Left ventricle myocardium inferior (tissue), 1 donor: ENCODE results near the gene MEGF9. TPM values are rescaled to one million over a fixed set of nuclear protein-coding genes. Genes with fewer than 3 reads are reported as not detected.

Experiments used
- DNase-seq: peaks from one replicate; pipeline ENCODE4 v3.0.0-alpha.2; 2020
- H3K27ac ChIP-seq: fragments of 200-600 bp; replicated peaks from 2 replicates; pipeline ENCODE4 v1.8.0; 2021
- H3K27me3 ChIP-seq: fragments of 200-600 bp; 2 replicates; pipeline ENCODE4 v1.8.0; 2021; ENCODE audit warnings: low read depth
- H3K36me3 ChIP-seq: fragments of 200-600 bp; 2 replicates; pipeline ENCODE4 v1.8.0; 2021
- H3K4me1 ChIP-seq: fragments of 200-600 bp; 2 replicates; pipeline ENCODE4 v1.8.0; 2021
- H3K4me3 ChIP-seq: fragments of 200-600 bp; 2 replicates; pipeline ENCODE4 v1.8.0; 2021; ENCODE audit warnings: mild to moderate bottlenecking, moderate library complexity
- H3K9me3 ChIP-seq: fragments of 200-600 bp; replicated peaks from 2 replicates; pipeline ENCODE4 v1.8.0; 2021
- CTCF ChIP-seq: fragments of 200-600 bp; IDR thresholded peaks from 2 replicates; pipeline ENCODE4 v1.8.0; 2021; ENCODE audit warnings: antibody characterized with exemption, mild to moderate bottlenecking, borderline replicate concordance
- intact Hi-C: fragments of 100-400 bp; cut with micrococcal nuclease; formaldehyde crosslinking; loops from one replicate; pipeline ENCODE4 v1.11.0; 2022
- total RNA-seq: library from RNA; stranded (reverse); fragmentation: NEBNext Ultra II Directional; extraction: Animal tissue kit (Norgen Biotek cat#: 25700); gene quantifications from one replicate; pipeline ENCODE4 v1.2.1, GENCODE V29; 2021
- donor health status: DM: no; HTN: yes; CAD: no; lungs with severe emphysema.

The MEGF9 gene
- total RNA-seq, 1 donor from 2014 or later: 5.1 TPM

- intact Hi-C loops: no loop called here
- Histone ChIP-seq H3K4me1 (peaks cover 13% of the 10 kb centered on the region), H3K9me3 (peaks cover 7% of the 10 kb centered on the region), H3K27ac (no peak overlapping the region), H3K36me3 (peaks cover 4% of the 10 kb centered on the region), H3K4me3 (no peak overlapping the region), H3K27me3 (no peaks in the 10 kb centered on the region)
- no peak for TF ChIP-seq CTCF
- DNase-seq: no peak
Observed at GRCh38 chr9:120683150-120683549, 31.1 kb downstream of the MEGF9 start.

GRCh38 chr9:120681121-120681520, 33.1 kb downstream of the MEGF9 start:
- Histone ChIP-seq H3K27me3 (no peaks in the 10 kb centered on the region), H3K27ac (no peak overlapping the region), H3K4me3 (no peak overlapping the region), H3K36me3 (peaks cover 4% of the 10 kb centered on the region), H3K9me3 (peaks cover 7% of the 10 kb centered on the region), H3K4me1 (peaks cover 22% of the 10 kb centered on the region)
- no peak for TF ChIP-seq CTCF
- intact Hi-C loops: no loop called here
- DNase-seq: no peak

GRCh38 chr9:120680579-120680978, 33.7 kb downstream of the MEGF9 start:
- peaks cover 7% of the 10 kb centered on the region for H3K9me3 ChIP-seq
- H3K4me1 ChIP-seq: peaks cover 22% of the 10 kb centered on the region
- DNase-seq: no peak
- H3K27me3 ChIP-seq: no peaks in the 10 kb centered on the region
- intact Hi-C loops: no loop called here
- H3K4me3 ChIP-seq: no peak overlapping the region
- H3K27ac ChIP-seq: no peak overlapping the region
- TF ChIP-seq CTCF: no peak
- H3K36me3 ChIP-seq: peaks cover 4% of the 10 kb centered on the region

DNA sequence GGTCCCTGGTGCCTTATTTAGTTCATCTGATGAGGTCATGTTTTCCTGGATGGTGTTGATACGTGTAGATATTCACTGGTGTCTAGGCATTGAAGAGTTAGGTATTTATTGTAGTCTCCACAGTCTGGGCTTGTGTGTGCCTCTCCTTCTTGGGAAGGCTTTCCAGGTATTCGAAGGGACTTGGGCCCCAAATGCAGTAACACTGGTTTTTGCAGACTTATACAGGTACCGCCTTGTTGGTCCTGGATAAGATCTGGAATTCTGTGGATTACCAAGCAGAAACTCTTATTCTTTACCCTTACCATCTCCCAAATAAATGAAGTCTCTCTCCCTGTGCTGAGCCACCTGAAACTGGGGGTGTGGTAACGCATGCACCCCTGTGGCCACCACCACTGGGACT, 34.1 kb downstream of the MEGF9 start:
- Histone ChIP-seq H3K27ac (no peak overlapping the region), H3K27me3 (no peaks in the 10 kb centered on the region), H3K9me3 (peaks cover 7% of the 10 kb centered on the region), H3K4me3 (no peak overlapping the region), H3K36me3 (peaks cover 4% of the 10 kb centered on the region), H3K4me1 (peaks cover 22% of the 10 kb centered on the region)
- no peak for TF ChIP-seq CTCF
- DNase-seq: no peak
- intact Hi-C loops: no loop called here

DNA sequence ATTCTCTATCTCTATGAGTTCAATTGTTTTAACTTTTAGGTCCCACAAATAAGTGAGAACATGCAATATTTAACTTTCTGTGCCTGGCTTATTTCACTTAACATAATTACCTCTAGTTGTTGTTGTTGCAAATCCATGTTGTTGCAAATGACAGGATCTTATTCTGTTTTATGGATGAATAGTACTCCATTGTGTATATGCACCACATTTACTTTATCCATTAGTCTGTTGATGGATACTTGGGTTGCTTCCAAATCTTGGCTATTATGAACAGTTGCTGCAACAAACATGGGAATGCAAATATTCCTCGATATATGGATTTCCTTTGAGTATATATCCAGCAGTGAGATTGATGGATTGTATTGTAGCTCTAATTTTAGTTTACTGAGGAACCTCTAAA, 36.3 kb downstream of the MEGF9 start:
- H3K4me3 ChIP-seq: no peak overlapping the region
- H3K9me3 ChIP-seq: peaks cover 7% of the 10 kb centered on the region
- TF ChIP-seq CTCF: no peak
- no peak for DNase-seq
- H3K36me3 ChIP-seq: peaks cover 4% of the 10 kb centered on the region
- H3K27ac ChIP-seq: no peak overlapping the region
- H3K27me3 ChIP-seq: no peaks in the 10 kb centered on the region
- peaks cover 8% of the 10 kb centered on the region for H3K4me1 ChIP-seq
- intact Hi-C loops: no loop called here
